Keratinocyte (primary cell): Measurements from ENCODE around the gene EBF3. TPM values are rescaled to one million over a fixed set of nuclear protein-coding genes. Genes with fewer than 3 reads are reported as not detected.

Experiments used
- DNase-seq: peaks from one replicate; pipeline ENCODE4 v3.0.0-alpha.2; 2011; ENCODE audit warnings: low read depth, missing footprints, low spot score
- FAIRE-seq: peaks from 2 replicates; lab custom pipeline; 2011; peaks lifted over from hg19 to GRCh38; lab: Jason Lieb, UNC
- H2AFZ ChIP-seq: 2 replicates; pipeline ENCODE4 v1.6.0; 2012; ENCODE audit warnings: low read length, control low read depth, inconsistent platforms; ENCODE audit not compliant: control insufficient read depth
- H3K27ac ChIP-seq: 2 replicates; pipeline ENCODE4 v1.5.1; 2011; ENCODE audit warnings: low read length; ENCODE audit not compliant: control insufficient read depth, insufficient read depth
- H3K27me3 ChIP-seq: 3 replicates; pipeline ENCODE4 v1.6.0; 2011; ENCODE audit warnings: low read length; ENCODE audit not compliant: control insufficient read depth, insufficient read depth; ENCODE audit errors: extremely low read depth
- H3K36me3 ChIP-seq, 2 experiments: 2 replicates in 1 of 2; 3 replicates in 1 of 2; pipeline ENCODE4 v1.5.1; 2011; ENCODE audit warnings: low read length in 2 of 2, mild to moderate bottlenecking in 1 of 2; ENCODE audit not compliant: control insufficient read depth in 2 of 2, insufficient read depth in 2 of 2; ENCODE audit errors: extremely low read depth in 1 of 2
- H3K4me1 ChIP-seq: 3 replicates; pipeline ENCODE4 v1.5.1; 2011; ENCODE audit warnings: low read length; ENCODE audit not compliant: control insufficient read depth, insufficient read depth; ENCODE audit errors: extremely low read depth
- H3K4me2 ChIP-seq: 3 replicates; pipeline ENCODE4 v1.6.0; 2011; ENCODE audit warnings: low read depth, low read length; ENCODE audit not compliant: control insufficient read depth, insufficient read depth; ENCODE audit errors: extremely low read depth
- H3K4me3 ChIP-seq, 3 experiments: fragments of 200-600 bp in 1 of 3; sonication (generic) in 1 of 3; 2 replicates in 2 of 3; 3 replicates in 1 of 3; pipeline ENCODE4 v1.5.1; 2011 to 2016; ENCODE audit warnings: low read length in 3 of 3, mild to moderate bottlenecking in 3 of 3, control low read depth in 2 of 3, inconsistent platforms in 1 of 3, low read depth in 1 of 3, mixed read lengths in 1 of 3, mixed run types in 1 of 3, moderate library complexity in 1 of 3; ENCODE audit not compliant: control insufficient read depth in 2 of 3, insufficient read depth in 2 of 3; ENCODE audit errors: extremely low read depth in 1 of 3
- H3K79me2 ChIP-seq: 2 replicates; pipeline ENCODE4 v1.6.0; 2012; ENCODE audit warnings: low read length; ENCODE audit not compliant: control insufficient read depth, insufficient read depth
- H3K9ac ChIP-seq: 3 replicates; pipeline ENCODE4 v1.6.0; 2011; ENCODE audit warnings: low read length; ENCODE audit not compliant: control insufficient read depth, insufficient read depth; ENCODE audit errors: extremely low read depth
- H3K9me1 ChIP-seq: 3 replicates; pipeline ENCODE4 v1.6.0; 2011; ENCODE audit warnings: low read length; ENCODE audit not compliant: control insufficient read depth, insufficient read depth; ENCODE audit errors: extremely low read depth
- H3K9me3 ChIP-seq: 2 replicates; pipeline ENCODE4 v1.5.1; 2012; ENCODE audit warnings: low read depth, low read length; ENCODE audit not compliant: control insufficient read depth
- H4K20me1 ChIP-seq: 3 replicates; pipeline ENCODE4 v1.6.0; 2011; ENCODE audit warnings: low read length; ENCODE audit not compliant: control insufficient read depth, insufficient read depth; ENCODE audit errors: extremely low read depth
- CTCF ChIP-seq, 3 experiments: IDR thresholded peaks in 1 of 3; conservative IDR thresholded peaks in 1 of 3; optimal IDR thresholded peaks in 1 of 3; 2 replicates in 2 of 3; 3 replicates in 1 of 3; pipeline versions ENCODE3 to v1.5.1; 2011; ENCODE audit warnings: low read length in 3 of 3, mild to moderate bottlenecking in 3 of 3, moderate library complexity in 2 of 3, control low read depth in 1 of 3, inconsistent platforms in 1 of 3; ENCODE audit not compliant: insufficient read depth in 2 of 3; ENCODE audit errors: extremely low read depth in 1 of 3
- EZH2 ChIP-seq: IDR thresholded peaks from one replicate; pipeline ENCODE4 v1.6.1; 2012; ENCODE audit warnings: inconsistent platforms, mild to moderate bottlenecking, low read length, moderate library complexity
- dilution Hi-C: fragments of 300-500 bp; cut with MboI; formaldehyde crosslinking; loops from one replicate; pipeline ENCODE4 v1.7.0; 2020; ENCODE audit warnings: low sequenced_read_pairs; ENCODE audit not compliant: extremely low pct_ligation_motif_present
- polyA plus RNA-seq, 5 experiments: library from polyadenylated mRNA; depleted of rRNA in 3 of 5; stranded (reverse) in 3 of 5; stranded (forward) in 1 of 5; unstranded in 1 of 5; fragments of >200 nt; gene quantifications; 1 replicate in 1 of 5; 2 replicates in 3 of 5; 3 replicates in 1 of 5; pipeline versions ENCODE4 v1.2.1 to v1.2.3, GENCODE V29; 2011 to 2012; ENCODE audit warnings: missing spikeins in 2 of 5, low read depth in 1 of 5, low replicate concordance in 1 of 5

The EBF3 gene
- polyA plus RNA-seq, 1 donor (not counting 4 experiments of a cell fraction or from before 2014, with no cell fraction given), result not detected

GRCh38 chr10:129880191-129880870 is 83.7 kb downstream of the EBF3 start:
- no peak for DNase-seq
- dilution Hi-C loops, result no loop called here

GRCh38 chr10:129879655-129880054 is 84.4 kb downstream of the EBF3 start:
- H3K27ac ChIP-seq, result no peak overlapping the region
- no peaks in the 10 kb centered on the region for H3K9me1 ChIP-seq
- no peak for DNase-seq
- H3K4me1 ChIP-seq, result no peaks in the 10 kb centered on the region
- dilution Hi-C loops, result no loop called here
- no peaks in the 10 kb centered on the region for H3K36me3 ChIP-seq
- no peak for TF ChIP-seq EZH2
- no peak for TF ChIP-seq CTCF (optimal IDR thresholded peaks at IDR 0.05 in 1 of 3, IDR thresholded peaks at IDR 0.05 in 1 of 3, conservative IDR thresholded peaks at IDR 0.05 in 1 of 3; ENCODE audit: extremely low read depth in 1 of 3, insufficient read depth in 2 of 3, low read length in 3 of 3)
- no peaks in the 10 kb centered on the region for H3K79me2 ChIP-seq
- H4K20me1 ChIP-seq, result no peaks in the 10 kb centered on the region
- no peak overlapping the region for H3K4me2 ChIP-seq
- H2AFZ ChIP-seq, result no peak overlapping the region
- H3K9ac ChIP-seq, result no peak overlapping the region
- no peak overlapping the region for H3K4me3 ChIP-seq
- H3K9me3 ChIP-seq, result peaks cover 3% of the 10 kb centered on the region
- FAIRE-seq, result no peak
- no peaks in the 10 kb centered on the region for H3K27me3 ChIP-seq

More at GRCh38 chr10:129880191-129880870, 83.7 kb downstream of the EBF3 start:
- H3K36me3 ChIP-seq, result no peaks in the 10 kb centered on the region
- H3K79me2 ChIP-seq, result no peaks in the 10 kb centered on the region
- no peak for FAIRE-seq
- TF ChIP-seq CTCF (optimal IDR thresholded peaks at IDR 0.05 in 1 of 3, IDR thresholded peaks at IDR 0.05 in 1 of 3, conservative IDR thresholded peaks at IDR 0.05 in 1 of 3; ENCODE audit: extremely low read depth in 1 of 3, insufficient read depth in 2 of 3, low read length in 3 of 3), result no peak
- no peak for TF ChIP-seq EZH2
- H3K27me3 ChIP-seq, result no peaks in the 10 kb centered on the region
- no peaks in the 10 kb centered on the region for H4K20me1 ChIP-seq
- H3K4me1 ChIP-seq, result no peaks in the 10 kb centered on the region
- H3K9me3 ChIP-seq, result peaks cover 3% of the 10 kb centered on the region
- no peaks in the 10 kb centered on the region for H3K9me1 ChIP-seq
- no peak overlapping the region for H3K4me3 ChIP-seq
- H3K9ac ChIP-seq, result no peak overlapping the region
- H2AFZ ChIP-seq, result no peak overlapping the region
- no peak overlapping the region for H3K4me2 ChIP-seq
- H3K27ac ChIP-seq, result no peak overlapping the region
